Natural killer cell (primary cell): ENCODE measurements around the gene MRPL17. TPM values are rescaled to one million over a fixed set of nuclear protein-coding genes. Genes with fewer than 3 reads are reported as not detected.

Experiments used
- ATAC-seq, 3 donors: fragments of 150-1000 bp in 2 of 3; fragments of 200-7000 bp in 1 of 3; cut with Tn5 transposase; 1 replicate in 1 of 3; 2 replicates in 2 of 3; pipeline ENCODE4 v1.10.0; 2021; ENCODE audit warnings: mild to moderate bottlenecking in 2 of 3, moderate library complexity in 2 of 3
- DNase-seq, 2 donors: peaks; one replicate each; pipeline versions ENCODE4 v3.0.0 to v3.0.0-alpha.2; 2013 to 2021; ENCODE audit warnings: mixed read lengths in 1 of 2
- H3K27ac ChIP-seq: one replicate; pipeline ENCODE4 v1.5.1; 2013; ENCODE audit warnings: mild to moderate bottlenecking, low read length
- H3K27me3 ChIP-seq: one replicate; pipeline ENCODE4 v1.6.1; 2013; ENCODE audit warnings: low read length; ENCODE audit not compliant: control insufficient read depth, insufficient read depth
- H3K36me3 ChIP-seq: one replicate; pipeline ENCODE4 v1.6.1; 2013; ENCODE audit warnings: low read length; ENCODE audit not compliant: control insufficient read depth, insufficient read depth
- H3K4me1 ChIP-seq: one replicate; pipeline ENCODE4 v1.6.1; 2013; ENCODE audit warnings: low read length; ENCODE audit not compliant: control insufficient read depth, insufficient read depth
- H3K4me3 ChIP-seq: one replicate; pipeline ENCODE4 v1.5.1; 2013; ENCODE audit warnings: low read length
- H3K9me3 ChIP-seq: one replicate; pipeline ENCODE4 v1.6.1; 2013; ENCODE audit warnings: low read length; ENCODE audit not compliant: control insufficient read depth, insufficient read depth
- H3K27ac Mint-ChIP-seq, 2 donors: one replicate each; pipeline ENCODE4 v1.8.0; 2022; ENCODE audit warnings: mild to moderate bottlenecking in 2 of 2, mixed read lengths in 2 of 2, moderate library complexity in 1 of 2
- H3K27me3 Mint-ChIP-seq, 2 donors: one replicate each; pipeline ENCODE4 v1.8.0; 2022; ENCODE audit warnings: low read depth in 2 of 2, mixed read lengths in 2 of 2
- H3K36me3 Mint-ChIP-seq: one replicate; pipeline ENCODE4 v1.8.0; 2022; ENCODE audit warnings: mixed read lengths
- H3K4me1 Mint-ChIP-seq, 2 donors: one replicate each; pipeline ENCODE4 v1.8.0; 2022; ENCODE audit warnings: mixed read lengths in 2 of 2
- H3K4me3 Mint-ChIP-seq: one replicate; pipeline ENCODE4 v1.8.0; 2022; ENCODE audit warnings: mild to moderate bottlenecking, moderate library complexity, mixed read lengths
- H3K9me3 Mint-ChIP-seq, 2 donors: one replicate each; pipeline ENCODE4 v1.8.0; 2022; ENCODE audit warnings: mixed read lengths in 2 of 2
- CTCF ChIP-seq: fragments of 200-600 bp; IDR thresholded peaks from one replicate; pipeline ENCODE4 v1.8.0; 2022; ENCODE audit warnings: antibody characterized with exemption
- WGBS: methylation state at CpG from one replicate; pipeline ENCODE4 v1.1.7; 2013; ENCODE audit warnings: missing lambda C conversion rate; ENCODE audit not compliant: insufficient coverage; 5-methylcytosine and 5-hydroxymethylcytosine counted together
- intact Hi-C: fragments of 100-400 bp; cut with micrococcal nuclease; formaldehyde crosslinking; loops from one replicate; pipeline ENCODE4 v1.14.2; 2022
- total RNA-seq, 4 donors: library from RNA; stranded (reverse); fragments of 120-200 nt in 1 of 4; gene quantifications; one replicate each; pipeline versions ENCODE4 v1.2.3 to v1.2.4, GENCODE V29; 2013 to 2022

The MRPL17 gene
- total RNA-seq, 3 donors from 2014 or later (not counting 1 experiment from before 2014, with no cell fraction given), result 9.0 to 11.8 (median 11.4) TPM

DNA sequence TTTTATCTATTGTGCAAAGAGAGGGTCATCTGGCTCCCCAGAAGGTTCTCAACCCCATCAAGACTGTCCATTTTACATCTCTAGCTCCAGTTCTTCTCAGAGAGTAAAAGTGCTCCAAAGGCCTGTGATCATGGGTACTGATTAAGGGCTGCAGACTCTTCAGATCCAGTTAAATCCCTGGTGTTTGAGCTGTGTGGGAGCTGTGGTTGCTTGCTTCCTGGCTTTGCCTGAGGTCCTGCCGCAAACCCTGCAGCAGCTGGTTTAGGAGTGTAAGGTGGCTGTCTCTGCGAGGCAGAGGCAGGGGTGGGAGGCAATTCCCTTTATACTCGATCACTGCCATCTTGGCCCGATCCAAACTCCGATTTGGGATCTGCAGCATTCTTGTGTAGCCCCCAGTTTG, 1.2 kb downstream of the MRPL17 start:
- H3K4me3 ChIP-seq, result no peak overlapping the region
- no peaks in the 10 kb centered on the region for H3K9me3 Mint-ChIP-seq
- TF ChIP-seq CTCF, result no peak
- peaks cover 12% of the 10 kb centered on the region for H3K4me1 ChIP-seq
- no peak for ATAC-seq
- H3K27ac ChIP-seq, result no peak overlapping the region
- H3K27ac Mint-ChIP-seq, result peak overlapping the region in 1 of 2 donors; percentile 99
- intact Hi-C loops, result loop anchor here (2.0 kb wide), 1 partner anchor 201 kb away; the partner anchor contains the start of genes ARFIP2 and TIMM10B
- H3K36me3 ChIP-seq, result peaks cover 12% of the 10 kb centered on the region
- H3K27me3 ChIP-seq, result no peaks in the 10 kb centered on the region
- DNase-seq, result peak in 1 of 2 donors; percentile 8
- 26% methylated on average over 5 of the region's 5 CpGs for WGBS
- peak overlapping the region; percentile 99 for H3K4me3 Mint-ChIP-seq
- no peaks in the 10 kb centered on the region for H3K27me3 Mint-ChIP-seq
- H3K4me1 Mint-ChIP-seq, result peaks cover 24 to 31% of the 10 kb centered on the region in 2 donors
- no peaks in the 10 kb centered on the region for H3K36me3 Mint-ChIP-seq
- H3K9me3 ChIP-seq, result no peaks in the 10 kb centered on the region

DNA sequence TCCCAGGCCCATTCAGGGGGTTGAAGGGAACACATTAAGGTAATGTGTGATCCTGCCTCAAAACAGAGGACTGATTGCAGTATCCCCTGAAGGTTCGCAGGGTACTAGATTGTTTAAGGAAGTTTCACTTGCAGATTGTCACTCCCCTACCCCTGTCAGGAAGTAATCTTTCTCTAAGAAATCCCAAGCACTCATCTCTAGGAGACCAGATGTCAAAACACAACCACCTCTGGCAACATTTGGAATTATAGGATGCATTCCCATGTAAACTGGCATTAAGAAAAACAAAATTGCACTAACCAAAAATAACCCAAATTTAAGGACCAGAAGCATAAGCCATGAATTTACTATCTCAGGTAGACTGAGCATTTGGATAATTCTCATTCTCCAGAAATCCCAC, 1.6 kb downstream of the MRPL17 start:
- peak overlapping the region; percentile 53 for H3K4me3 Mint-ChIP-seq
- ATAC-seq, result no peak
- H3K27ac ChIP-seq, result no peak overlapping the region

GRCh38 chr11:6677018-6677417, 6.1 kb downstream of the MRPL17 start:
- intact Hi-C loops, result no loop called here
- no peaks in the 10 kb centered on the region for H3K27me3 Mint-ChIP-seq
- H3K27ac Mint-ChIP-seq, result no peak overlapping the region
- Histone ChIP-seq H3K4me1 (peaks cover 3% of the 10 kb centered on the region), H3K36me3 (peaks cover 12% of the 10 kb centered on the region), H3K27ac (no peak overlapping the region), H3K9me3 (no peaks in the 10 kb centered on the region), H3K27me3 (no peaks in the 10 kb centered on the region), H3K4me3 (no peak overlapping the region)
- H3K4me1 Mint-ChIP-seq, result peaks cover 3 to 9% of the 10 kb centered on the region in 2 donors
- no peak overlapping the region for H3K4me3 Mint-ChIP-seq
- H3K9me3 Mint-ChIP-seq, result no peaks in the 10 kb centered on the region
- ATAC-seq (no peak), DNase-seq (no peak)
- WGBS, result 91% methylated on average over 2 of the region's 3 CpGs
- TF ChIP-seq CTCF, result no peak
- no peaks in the 10 kb centered on the region for H3K36me3 Mint-ChIP-seq

More for the DNA sequence above, 1.6 kb downstream of the MRPL17 start:
- no peaks in the 10 kb centered on the region for H3K9me3 Mint-ChIP-seq
- peaks cover 12% of the 10 kb centered on the region for H3K36me3 ChIP-seq
- no peak for DNase-seq
- peak overlapping the region; percentile 63 to 77 for H3K27ac Mint-ChIP-seq
- WGBS, result 50% methylated on average over 1 of the region's 1 CpG
- no peaks in the 10 kb centered on the region for H3K9me3 ChIP-seq
- intact Hi-C loops, result no loop called here
- peaks cover 24 to 31% of the 10 kb centered on the region in 2 donors for H3K4me1 Mint-ChIP-seq
- H3K36me3 Mint-ChIP-seq, result no peaks in the 10 kb centered on the region
- no peaks in the 10 kb centered on the region for H3K27me3 Mint-ChIP-seq
- peaks cover 12% of the 10 kb centered on the region for H3K4me1 ChIP-seq
- no peak for TF ChIP-seq CTCF
- no peak overlapping the region for H3K4me3 ChIP-seq
- no peaks in the 10 kb centered on the region for H3K27me3 ChIP-seq

- Mint-ChIP-seq H3K27ac (no peak overlapping the region), H3K4me1 (peaks cover 0 to 8% of the 10 kb centered on the region in 2 donors), H3K27me3 (peaks cover 0 to 3% of the 10 kb centered on the region in 2 donors), H3K4me3 (no peak overlapping the region), H3K9me3 (no peaks in the 10 kb centered on the region), H3K36me3 (no peaks in the 10 kb centered on the region)
- H3K27me3 ChIP-seq, result no peaks in the 10 kb centered on the region
- ATAC-seq (no peak), DNase-seq (no peak)
- no peak overlapping the region for H3K4me3 ChIP-seq
- no peaks in the 10 kb centered on the region for H3K36me3 ChIP-seq
- WGBS, result 96% methylated on average over 4 of the region's 4 CpGs
- H3K4me1 ChIP-seq, result no peaks in the 10 kb centered on the region
- intact Hi-C loops, result no loop called here
- no peak for TF ChIP-seq CTCF
- H3K27ac ChIP-seq, result no peak overlapping the region
- no peaks in the 10 kb centered on the region for H3K9me3 ChIP-seq
Measured at GRCh38 chr11:6674862-6675261, 8.3 kb downstream of the MRPL17 start.
